SH-SY5Y (cell line): ENCODE measurements around the gene STX1A.

Experiments
- GATA2 ChIP-seq: IDR thresholded peaks from 2 replicates; pipeline ENCODE4 v1.6.1; 2011; ENCODE audit warnings: mild to moderate bottlenecking, low read depth, low read length
- GATA3 ChIP-seq: IDR thresholded peaks from 2 replicates; pipeline ENCODE4 v1.6.1; 2011; ENCODE audit warnings: low read depth, mild to moderate bottlenecking, low read length, moderate library complexity

DNA sequence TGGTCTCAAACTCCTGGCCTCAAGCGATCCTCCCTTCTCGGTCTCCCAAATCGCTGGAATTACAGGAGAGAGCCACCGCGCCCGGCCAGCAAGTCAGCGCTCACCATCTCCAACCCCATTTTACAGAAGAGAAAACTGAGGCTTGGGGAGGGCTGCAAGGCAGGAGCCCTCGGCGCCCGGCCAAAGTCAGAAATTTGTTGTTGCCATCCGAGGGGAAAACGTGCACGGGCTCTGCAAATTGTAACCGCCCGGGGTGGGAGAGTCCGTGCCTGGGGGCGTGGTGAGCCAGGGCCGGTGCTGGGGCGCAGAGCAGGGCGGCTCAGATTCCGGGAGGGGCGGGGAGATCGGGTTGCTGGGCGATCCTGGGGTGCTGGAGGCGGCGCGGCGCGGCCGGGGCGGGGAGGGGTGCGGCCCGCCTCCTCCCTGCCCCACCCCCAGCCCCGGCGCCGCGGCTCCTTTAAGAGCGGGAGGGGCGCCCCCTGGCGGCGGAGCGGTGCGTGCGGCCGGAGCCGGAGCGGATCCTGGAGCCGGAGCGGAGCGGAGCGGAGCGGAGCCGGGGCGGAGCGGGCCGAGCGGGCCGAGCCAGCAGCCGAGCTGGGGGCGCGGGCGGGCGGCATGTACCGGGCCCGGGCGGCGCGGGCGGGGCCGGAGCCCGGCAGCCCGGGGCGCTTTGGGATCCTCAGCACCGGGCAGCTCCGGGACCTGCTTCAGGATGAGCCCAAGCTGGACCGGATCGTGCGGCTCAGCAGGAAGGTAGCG is 51.9 kb downstream of the STX1A start, which contains the start of gene VPS37D:
- TF ChIP-seq GATA3 = no peak
- TF ChIP-seq GATA2 = no peak
